HL-60 (cell line): ENCODE results near the gene EPHB2.
"Not testable (repeated sequence)": the region's sequence is repeated elsewhere in the genome, so short reads cannot be mapped to it uniquely, and the experiment has no call there.

Experiments
- DNase-seq, 2 experiments: peaks; one replicate each; pipeline ENCODE4 v3.0.0-alpha.2; 2010 to 2020; ENCODE audit warnings: low read depth in 1 of 2, low spot score in 1 of 2
- H3K27ac ChIP-seq: fragments of 250-450 bp; sonication (Bioruptor Pico); replicated peaks from 2 replicates; pipeline ENCODE4 v1.5.1; 2020; ENCODE audit warnings: mild to moderate bottlenecking, moderate library complexity
- H3K27me3 ChIP-seq: fragments of 250-450 bp; sonication (Bioruptor Pico); 2 replicates; pipeline ENCODE4 v1.5.1; 2021; ENCODE audit warnings: mild to moderate bottlenecking, moderate library complexity; ENCODE audit not compliant: insufficient read depth, poor library complexity, severe bottlenecking
- H3K4me3 ChIP-seq: replicated peaks from 2 replicates; pipeline ENCODE4 v1.5.1; 2011; ENCODE audit warnings: mild to moderate bottlenecking, control low read depth, low read length; ENCODE audit not compliant: insufficient read depth
- CTCF ChIP-seq: IDR thresholded peaks from one replicate; pipeline ENCODE4 v1.5.1; 2011; ENCODE audit warnings: low read length, control low read depth, inconsistent platforms; ENCODE audit not compliant: insufficient read depth
- GABPA ChIP-seq: IDR thresholded peaks from 2 replicates; pipeline ENCODE4 v1.6.1; 2012; ENCODE audit warnings: low read depth
- POLR2AphosphoS5 ChIP-seq: IDR thresholded peaks from 2 replicates; pipeline ENCODE4 v1.6.1; 2012; ENCODE audit warnings: low read depth
- SPI1 ChIP-seq: IDR thresholded peaks from 2 replicates; pipeline ENCODE4 v1.6.1; 2012; ENCODE audit warnings: low read depth, mild to moderate bottlenecking, borderline replicate concordance
- TF ChIP-seq, protein P1 (sequence below): IDR thresholded peaks from 2 replicates; pipeline ENCODE4 v1.6.1; 2012; ENCODE audit warnings: low read depth; ENCODE audit not compliant: insufficient replicate concordance

EPHB2 gene

DNA sequence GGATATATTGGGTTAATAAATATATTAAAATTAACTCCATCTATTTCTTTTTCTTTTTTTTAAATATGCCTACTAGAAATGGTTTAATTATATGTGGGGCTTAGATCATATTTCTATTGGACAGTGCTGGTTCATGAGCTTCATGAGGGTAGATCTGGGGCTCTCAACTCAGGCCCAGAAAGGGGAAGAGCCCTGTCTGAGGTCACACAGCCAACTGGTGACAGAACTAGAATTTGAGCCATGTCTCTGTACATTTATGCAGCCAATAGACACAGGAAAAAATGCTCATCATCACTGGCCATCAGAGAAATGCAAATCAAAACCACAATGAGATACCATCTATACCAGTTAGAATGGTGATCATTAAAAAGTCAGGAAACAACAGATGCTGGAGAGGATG lies 5.1 kb upstream of the EPHB2 start:
- no peak for DNase-seq
- Histone ChIP-seq H3K27ac (no peak overlapping the region), H3K4me3 (no peak overlapping the region), H3K27me3 (peaks cover 6% of the 10 kb centered on the region)
- TF ChIP-seq POLR2AphosphoS5 (no peak), CTCF (no peak), GABPA (no peak), SPI1 (no peak)
- TF ChIP-seq, protein P1, sequence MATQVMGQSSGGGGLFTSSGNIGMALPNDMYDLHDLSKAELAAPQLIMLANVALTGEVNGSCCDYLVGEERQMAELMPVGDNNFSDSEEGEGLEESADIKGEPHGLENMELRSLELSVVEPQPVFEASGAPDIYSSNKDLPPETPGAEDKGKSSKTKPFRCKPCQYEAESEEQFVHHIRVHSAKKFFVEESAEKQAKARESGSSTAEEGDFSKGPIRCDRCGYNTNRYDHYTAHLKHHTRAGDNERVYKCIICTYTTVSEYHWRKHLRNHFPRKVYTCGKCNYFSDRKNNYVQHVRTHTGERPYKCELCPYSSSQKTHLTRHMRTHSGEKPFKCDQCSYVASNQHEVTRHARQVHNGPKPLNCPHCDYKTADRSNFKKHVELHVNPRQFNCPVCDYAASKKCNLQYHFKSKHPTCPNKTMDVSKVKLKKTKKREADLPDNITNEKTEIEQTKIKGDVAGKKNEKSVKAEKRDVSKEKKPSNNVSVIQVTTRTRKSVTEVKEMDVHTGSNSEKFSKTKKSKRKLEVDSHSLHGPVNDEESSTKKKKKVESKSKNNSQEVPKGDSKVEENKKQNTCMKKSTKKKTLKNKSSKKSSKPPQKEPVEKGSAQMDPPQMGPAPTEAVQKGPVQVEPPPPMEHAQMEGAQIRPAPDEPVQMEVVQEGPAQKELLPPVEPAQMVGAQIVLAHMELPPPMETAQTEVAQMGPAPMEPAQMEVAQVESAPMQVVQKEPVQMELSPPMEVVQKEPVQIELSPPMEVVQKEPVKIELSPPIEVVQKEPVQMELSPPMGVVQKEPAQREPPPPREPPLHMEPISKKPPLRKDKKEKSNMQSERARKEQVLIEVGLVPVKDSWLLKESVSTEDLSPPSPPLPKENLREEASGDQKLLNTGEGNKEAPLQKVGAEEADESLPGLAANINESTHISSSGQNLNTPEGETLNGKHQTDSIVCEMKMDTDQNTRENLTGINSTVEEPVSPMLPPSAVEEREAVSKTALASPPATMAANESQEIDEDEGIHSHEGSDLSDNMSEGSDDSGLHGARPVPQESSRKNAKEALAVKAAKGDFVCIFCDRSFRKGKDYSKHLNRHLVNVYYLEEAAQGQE, result no peak

DNA sequence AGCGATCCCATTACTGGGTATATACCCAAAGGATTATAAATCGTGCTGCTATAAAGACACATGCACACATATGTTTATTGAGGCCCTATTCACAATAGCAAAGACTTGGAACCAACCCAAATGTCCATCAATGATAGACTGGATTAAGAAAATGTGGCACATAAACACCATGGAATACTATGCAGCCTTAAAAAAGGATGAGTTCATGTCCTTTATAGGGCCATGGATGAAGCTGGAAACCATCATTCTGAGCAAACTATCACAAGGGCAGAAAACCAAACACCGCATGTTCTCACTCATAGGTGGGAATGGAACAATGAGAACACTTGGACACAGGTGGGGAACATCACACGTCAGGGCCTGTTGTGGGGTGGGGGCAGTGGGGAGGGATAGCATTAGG lies 4.5 kb upstream of the EPHB2 start:
- H3K27me3 ChIP-seq, H3K4me3 ChIP-seq, H3K27ac ChIP-seq, DNase-seq: not testable (repeated sequence)

DNA sequence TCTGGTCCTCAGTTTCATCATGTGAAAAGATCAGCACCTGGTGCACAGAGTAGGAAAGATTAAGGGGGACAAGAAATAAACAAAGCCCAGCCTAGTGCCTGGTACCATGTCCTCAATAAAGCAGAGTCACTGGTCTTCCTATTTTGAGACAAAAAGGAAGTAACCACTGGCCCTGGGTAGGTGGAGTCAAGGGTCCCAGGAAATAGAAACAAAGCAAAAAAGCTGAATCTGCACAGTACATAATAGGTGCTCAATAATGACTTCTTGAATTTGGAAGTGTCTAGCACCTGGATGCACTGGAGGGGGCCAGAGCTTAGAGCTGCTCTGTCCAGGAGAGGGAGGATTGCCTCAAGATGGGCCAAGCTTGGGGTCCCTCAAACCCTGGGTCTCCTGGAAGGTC lies 1.9 kb upstream of the EPHB2 start:
- Histone ChIP-seq H3K27ac (no peak overlapping the region), H3K4me3 (no peak overlapping the region), H3K27me3 (peaks cover 28% of the 10 kb centered on the region)
- no peak for TF ChIP-seq SPI1
- no peak for TF ChIP-seq GABPA
- TF ChIP-seq CTCF, result no peak
- no peak for TF ChIP-seq POLR2AphosphoS5
- TF ChIP-seq, protein P1, result no peak
- no peak for DNase-seq

- no peak for DNase-seq
Measured at GRCh38 chr1:22709227-22709626, 1.4 kb upstream of the EPHB2 start.

More at GRCh38 chr1:22709227-22709626, 1.4 kb upstream of the EPHB2 start:
- TF ChIP-seq GABPA, result no peak
- TF ChIP-seq, protein P1, result no peak
- no peak for TF ChIP-seq POLR2AphosphoS5
- no peak for TF ChIP-seq SPI1
- no peak for TF ChIP-seq CTCF
- H3K4me3 ChIP-seq, result no peak overlapping the region
- peaks cover 32% of the 10 kb centered on the region for H3K27me3 ChIP-seq
- no peak overlapping the region for H3K27ac ChIP-seq
